ENCODE results near the gene PPP1R13L.
A peak's percentile ranks its signal among the peaks of the same experiment; 100 is the strongest.
"Not testable (repeated sequence)": the region's sequence is repeated elsewhere in the genome, so short reads cannot be mapped to it uniquely, and the experiment has no call there.

PPP1R13L gene

GRCh38 chr19:45342911-45343310 is 62.0 kb downstream of the PPP1R13L start:
- DNase-seq, result no peak

GRCh38 chr19:45340899-45341453 is 63.9 kb downstream of the PPP1R13L start:
- DNase-seq, result no peak

- peak; percentile 21 for DNase-seq
These were observed 64.5 kb downstream of the PPP1R13L start, which contains the start of gene KLC3 for GRCh38 chr19:45340232-45340898. TSS of gene KLC3 (plus strand) at chr19:45340750. CDS start at chr19:45345542, 4,792 bp downstream.

GRCh38 chr19:45339629-45340028 is 65.2 kb downstream of the PPP1R13L start:
- no peak for DNase-seq

GRCh38 chr19:45336696-45337251 is 68.1 kb downstream of the PPP1R13L start:
- DNase-seq, result no peak

GRCh38 chr19:45334881-45335280 is 70.0 kb downstream of the PPP1R13L start:
- DNase-seq, result not testable (repeated sequence)

GRCh38 chr19:45333609-45334303 is 71.1 kb downstream of the PPP1R13L start:
- DNase-seq, result no peak

GRCh38 chr19:45331411-45331810 is 73.5 kb downstream of the PPP1R13L start:
- DNase-seq, result no peak
